ENCODE measurements around the gene GLI1. TPM values are rescaled to one million over a fixed set of nuclear protein-coding genes. Genes with fewer than 3 reads are reported as not detected.
"Not testable (repeated sequence)": the region's sequence is repeated elsewhere in the genome, so short reads cannot be mapped to it uniquely, and the experiment has no call there.

Gene GLI1
- total and polyA plus RNA-seq, 8 donors = 1.9 to 38.3 (median 30.0) TPM

DNA sequence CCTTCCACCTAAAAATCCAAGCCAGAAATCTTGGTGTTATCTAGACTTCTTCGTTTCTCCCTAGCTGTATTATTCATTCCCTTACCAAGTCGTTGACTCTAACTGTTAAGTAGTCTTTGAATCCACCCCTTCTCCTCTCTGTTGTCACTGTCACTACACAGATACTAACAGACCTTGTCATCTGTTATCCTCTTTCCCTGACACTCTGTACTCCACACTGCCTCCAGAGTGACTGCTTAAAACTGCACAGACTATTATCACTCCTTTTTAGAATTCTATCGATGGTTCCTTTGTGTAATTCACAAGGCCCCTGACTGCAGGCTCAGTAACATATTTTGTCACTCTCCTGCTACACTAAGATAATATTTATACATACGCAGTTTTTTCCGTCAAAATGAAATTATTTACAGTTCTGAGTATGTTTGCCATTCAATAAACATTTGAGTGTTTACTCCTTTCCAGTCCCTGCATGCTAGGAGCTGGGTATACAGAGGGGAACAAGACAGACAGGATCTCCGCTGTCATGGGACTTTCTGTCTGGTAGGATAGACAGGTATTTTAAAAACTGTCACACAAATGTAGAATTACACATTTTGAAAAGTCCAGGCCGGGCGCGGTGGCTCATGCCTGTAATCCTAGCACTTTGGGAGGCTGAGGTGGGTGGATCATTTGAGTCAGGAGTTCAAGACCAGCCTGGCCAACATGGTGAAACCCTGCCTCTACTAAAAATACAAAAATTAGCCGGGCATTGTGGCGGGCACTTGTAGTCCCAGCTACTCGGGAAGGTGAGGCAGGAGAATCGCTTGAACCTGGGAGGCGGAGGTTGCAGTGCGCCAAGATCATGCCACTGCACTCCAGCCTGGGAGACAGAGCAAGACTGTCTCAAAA lies 32.1 kb downstream of the GLI1 start:
- no peak for DNase-seq
- H3K27me3 ChIP-seq = no peaks in the 10 kb centered on the region
- peaks cover 0 to 64% of the 10 kb centered on the region in 2 donors for H3K36me3 ChIP-seq
- no peaks in the 10 kb centered on the region for H3K9me3 ChIP-seq
- no peak overlapping the region for H3K4me3 ChIP-seq
- peaks cover 0 to 21% of the 10 kb centered on the region in 2 donors for H3K4me1 ChIP-seq
- intact Hi-C loops (cut with DNase I) = no loop called here
- TF ChIP-seq, protein P1, sequence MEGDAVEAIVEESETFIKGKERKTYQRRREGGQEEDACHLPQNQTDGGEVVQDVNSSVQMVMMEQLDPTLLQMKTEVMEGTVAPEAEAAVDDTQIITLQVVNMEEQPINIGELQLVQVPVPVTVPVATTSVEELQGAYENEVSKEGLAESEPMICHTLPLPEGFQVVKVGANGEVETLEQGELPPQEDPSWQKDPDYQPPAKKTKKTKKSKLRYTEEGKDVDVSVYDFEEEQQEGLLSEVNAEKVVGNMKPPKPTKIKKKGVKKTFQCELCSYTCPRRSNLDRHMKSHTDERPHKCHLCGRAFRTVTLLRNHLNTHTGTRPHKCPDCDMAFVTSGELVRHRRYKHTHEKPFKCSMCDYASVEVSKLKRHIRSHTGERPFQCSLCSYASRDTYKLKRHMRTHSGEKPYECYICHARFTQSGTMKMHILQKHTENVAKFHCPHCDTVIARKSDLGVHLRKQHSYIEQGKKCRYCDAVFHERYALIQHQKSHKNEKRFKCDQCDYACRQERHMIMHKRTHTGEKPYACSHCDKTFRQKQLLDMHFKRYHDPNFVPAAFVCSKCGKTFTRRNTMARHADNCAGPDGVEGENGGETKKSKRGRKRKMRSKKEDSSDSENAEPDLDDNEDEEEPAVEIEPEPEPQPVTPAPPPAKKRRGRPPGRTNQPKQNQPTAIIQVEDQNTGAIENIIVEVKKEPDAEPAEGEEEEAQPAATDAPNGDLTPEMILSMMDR (IDR thresholded peaks at IDR 0.05) = no peak
- ATAC-seq = no peak
- H3K27ac ChIP-seq = no peak overlapping the region

DNA sequence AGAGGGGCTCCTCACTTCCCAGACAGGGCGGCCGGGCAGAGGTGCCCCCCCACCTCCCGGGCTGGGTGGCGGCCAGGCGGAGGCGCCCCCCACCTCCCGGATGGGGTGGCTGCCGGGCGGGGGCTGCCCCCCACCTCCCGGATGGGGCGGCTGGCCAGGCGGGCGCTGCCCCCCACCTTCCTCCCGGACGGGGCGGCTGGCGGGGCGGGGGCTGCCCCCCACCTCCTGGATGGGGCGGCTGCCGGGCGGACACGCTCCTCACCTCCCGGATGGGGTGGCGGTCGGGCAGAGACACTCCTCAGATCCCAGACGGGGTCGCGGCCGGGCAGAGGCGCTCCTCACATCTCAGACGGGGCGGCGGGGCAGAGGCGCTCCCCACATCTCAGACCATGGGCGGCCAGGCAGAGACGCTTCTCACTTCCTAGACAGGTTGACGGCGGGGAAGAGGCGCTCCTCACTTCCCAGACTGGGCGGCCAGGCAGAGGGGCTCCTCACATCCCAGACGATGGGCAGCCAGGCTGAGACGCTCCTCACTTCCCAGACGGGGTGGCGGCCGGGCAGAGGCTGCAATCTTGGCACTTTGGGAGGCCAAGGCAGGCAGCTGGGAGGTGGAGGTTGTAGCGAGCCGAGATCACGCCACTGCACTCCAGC lies 35.6 kb downstream of the GLI1 start:
- H3K9me3 ChIP-seq; H3K27ac ChIP-seq; H3K4me3 ChIP-seq; H3K4me1 ChIP-seq; DNase-seq; intact Hi-C loops (cut with DNase I); H3K27me3 ChIP-seq; ATAC-seq: not testable (repeated sequence)
- H3K36me3 ChIP-seq = peaks cover 0 to 81% of the 10 kb centered on the region in 2 donors

DNA sequence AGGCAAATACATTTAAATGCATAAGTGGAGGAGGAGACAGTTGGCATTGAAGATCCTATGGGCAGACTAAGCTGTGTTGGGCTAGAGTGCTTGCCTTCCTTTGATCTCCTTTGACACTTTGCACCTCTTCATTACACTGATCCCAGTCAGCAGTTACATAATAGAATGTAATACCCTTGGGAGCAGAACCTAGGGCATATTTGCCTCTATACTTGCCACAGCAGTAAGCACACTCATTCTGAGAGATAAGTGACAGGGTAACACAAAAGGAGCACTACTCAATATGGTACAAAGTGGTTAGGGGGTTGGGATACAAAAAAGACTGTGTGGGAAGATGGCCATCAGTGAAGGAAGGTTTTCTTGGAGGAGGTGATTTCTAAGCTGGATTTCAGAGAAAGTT lies 37.2 kb downstream of the GLI1 start:
- Histone ChIP-seq H3K9me3 (no peaks in the 10 kb centered on the region), H3K36me3 (peaks cover 0 to 81% of the 10 kb centered on the region in 2 donors), H3K4me1 (peaks cover 0 to 8% of the 10 kb centered on the region in 2 donors), H3K27ac (no peak overlapping the region), H3K27me3 (no peaks in the 10 kb centered on the region), H3K4me3 (no peak overlapping the region)
- intact Hi-C loops (cut with DNase I) = no loop called here
- DNase-seq = no peak
- ATAC-seq = no peak
- TF ChIP-seq, protein P1 (IDR thresholded peaks at IDR 0.05) = no peak

DNA sequence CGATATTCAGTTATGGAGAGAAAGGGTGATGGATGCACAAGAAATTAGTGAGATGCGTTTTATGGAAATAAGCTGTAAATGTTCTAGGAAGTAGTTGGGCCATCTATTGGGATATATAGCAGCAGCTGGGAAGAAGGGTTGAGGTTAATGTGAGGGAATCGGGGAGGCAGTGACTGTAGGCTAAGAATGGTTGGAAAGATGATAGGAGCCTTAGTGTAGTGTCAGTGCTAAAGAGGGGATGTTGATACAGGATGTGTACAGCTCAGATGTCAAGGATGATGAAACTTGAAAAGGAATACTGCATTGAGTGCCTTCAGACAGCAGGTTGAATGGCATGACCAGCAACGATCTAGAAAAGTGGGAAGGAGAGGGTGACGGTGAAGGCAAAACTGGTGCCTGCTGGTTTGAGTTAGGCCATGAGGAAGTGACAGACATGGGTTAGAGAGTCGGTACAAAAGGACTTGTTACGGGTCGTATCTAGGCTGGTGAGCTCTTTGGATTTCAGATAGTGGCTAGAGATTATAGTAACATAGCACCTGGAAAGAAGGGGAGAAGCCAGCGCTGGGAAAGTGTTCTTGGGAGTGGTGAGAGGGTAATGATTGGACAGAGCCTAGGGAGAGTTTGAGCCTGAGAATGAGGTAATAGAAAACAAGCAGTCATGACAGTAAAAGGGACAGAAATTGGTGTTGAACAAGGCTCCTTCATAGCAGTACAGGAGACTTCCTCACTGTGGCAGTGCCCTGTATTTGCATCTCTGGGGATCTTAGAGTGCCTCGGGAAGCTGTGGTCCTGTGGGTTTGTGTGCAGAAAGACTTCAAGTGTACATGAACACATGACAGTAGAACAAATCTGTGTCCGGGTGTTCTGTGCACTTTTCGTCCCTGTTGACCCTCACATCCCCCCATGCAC lies 37.9 kb downstream of the GLI1 start:
- no peaks in the 10 kb centered on the region for H3K9me3 ChIP-seq
- DNase-seq = no peak
- H3K4me1 ChIP-seq = peaks cover 0 to 8% of the 10 kb centered on the region in 2 donors
- intact Hi-C loops (cut with DNase I) = no loop called here
- TF ChIP-seq, protein P1 (IDR thresholded peaks at IDR 0.05) = no peak
- no peak overlapping the region for H3K4me3 ChIP-seq
- H3K36me3 ChIP-seq = peaks cover 0 to 82% of the 10 kb centered on the region in 2 donors
- H3K27me3 ChIP-seq = no peaks in the 10 kb centered on the region
- ATAC-seq = no peak
- H3K27ac ChIP-seq = no peak overlapping the region

DNA sequence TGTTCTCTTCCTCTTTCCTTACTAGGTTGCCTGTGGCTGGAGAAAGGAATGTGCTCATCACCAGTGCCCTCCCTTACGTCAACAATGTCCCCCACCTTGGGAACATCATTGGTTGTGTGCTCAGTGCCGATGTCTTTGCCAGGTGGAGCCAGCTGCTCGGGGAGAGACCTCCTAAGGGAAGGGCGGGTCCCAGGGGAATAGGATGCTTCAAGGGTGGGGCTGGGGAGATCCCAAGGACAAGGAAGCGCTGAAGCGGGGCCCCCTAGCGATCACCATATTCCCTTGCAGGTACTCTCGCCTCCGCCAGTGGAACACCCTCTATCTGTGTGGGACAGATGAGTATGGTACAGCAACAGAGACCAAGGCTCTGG lies 38.5 kb downstream of the GLI1 start:
- Histone ChIP-seq H3K27me3 (no peaks in the 10 kb centered on the region), H3K36me3 (peaks cover 0 to 85% of the 10 kb centered on the region in 2 donors), H3K4me3 (no peak overlapping the region), H3K27ac (no peak overlapping the region), H3K4me1 (peaks cover 0 to 8% of the 10 kb centered on the region in 2 donors), H3K9me3 (no peaks in the 10 kb centered on the region)
- intact Hi-C loops (cut with DNase I) = no loop called here
- ATAC-seq = no peak
- DNase-seq = no peak
- TF ChIP-seq, protein P1 (IDR thresholded peaks at IDR 0.05) = no peak

Data from left lung (tissue), 10 donors.